HCT116 (cell line): ENCODE results near the gene INSYN2A. TPM values are rescaled to one million over a fixed set of nuclear protein-coding genes. Genes with fewer than 3 reads are reported as not detected.

Experiments used
- ATAC-seq: fragments of 200-7000 bp; cut with Tn5 transposase; 2 replicates; pipeline ENCODE4 v1.9.1; 2020; ENCODE audit warnings: mild to moderate bottlenecking, moderate library complexity
- BruUV-seq: library from RNA; stranded (reverse); fragments of 400-500 nt; replicated peaks from 2 replicates; lab custom pipeline; 2021; lab: Mats Ljungman, UMichigan
- CTCF ChIA-PET: fragments of 300-600 bp; sonication (Branson Sonifier 250); formaldehyde crosslinking; loops from one replicate; lab custom pipeline; 2021; ENCODE audit warnings: antibody characterized with exemption; lab: Charles Lee
- POLR2A ChIA-PET: fragments of 300-600, 350-600 bp; sonication (Branson Sonifier 250); formaldehyde crosslinking; loops from one replicate; lab custom pipeline; 2021; ENCODE audit warnings: antibody characterized with exemption; lab: Charles Lee
- RAD21 ChIA-PET, 2 experiments: fragments of 300-600 bp; sonication (Branson Sonifier 250); formaldehyde crosslinking; loops; one replicate each; lab custom pipeline; 2023; ENCODE audit warnings: low total read pairs in 2 of 2; ENCODE audit not compliant: uncharacterized antibody in 2 of 2, unreplicated experiment in 2 of 2, low non-redundant PET in 1 of 2; lab: Charles Lee
- DNase-seq: peaks from one replicate; pipeline ENCODE4 v3.0.0-alpha.2; 2010; ENCODE audit warnings: low read depth, low spot score
- H2AFZ ChIP-seq: fragments of 200-600 bp; shearing (Covaris generic), sonication (generic); 2 replicates; pipeline ENCODE4 v1.6.1; 2017; ENCODE audit warnings: low read depth, mixed run types, mixed read lengths, antibody characterized with exemption, low read length; ENCODE audit not compliant: poor library complexity, severe bottlenecking
- H3K27ac ChIP-seq: 2 replicates; pipeline ENCODE4 v1.5.1; 2012; ENCODE audit warnings: low read depth, low read length
- H3K27me3 ChIP-seq: fragments of 200-600 bp; sonication (generic); 2 replicates; pipeline ENCODE4 v1.6.1; 2016; ENCODE audit warnings: mixed run types, low read length, mixed read lengths; ENCODE audit not compliant: insufficient read depth
- H3K36me3 ChIP-seq, 2 experiments: fragments of 200-500 bp in 1 of 2; fragments of 200-600 bp in 1 of 2; sonication (Bioruptor generic) in 1 of 2; sonication (generic) in 1 of 2; 2 replicates each; pipeline versions ENCODE4 v1.5.1 to v1.6.1; 2014 to 2016; ENCODE audit warnings: low read length in 2 of 2, inconsistent platforms in 1 of 2, mixed read lengths in 1 of 2, mixed run types in 1 of 2; ENCODE audit not compliant: insufficient read depth in 2 of 2, control insufficient read depth in 1 of 2
- H3K4me1 ChIP-seq, 2 experiments: fragments of 200-600 bp in 1 of 2; sonication (generic) in 1 of 2; 2 replicates each; pipeline versions ENCODE4 v1.5.1 to v1.6.1; 2012 to 2017; ENCODE audit warnings: low read length in 2 of 2, inconsistent platforms in 1 of 2, mild to moderate bottlenecking in 1 of 2, mixed read lengths in 1 of 2, mixed run types in 1 of 2, moderate library complexity in 1 of 2; ENCODE audit not compliant: insufficient read depth in 2 of 2, control insufficient read depth in 1 of 2
- H3K4me2 ChIP-seq: fragments of 200-600 bp; sonication (generic); 2 replicates; pipeline ENCODE4 v1.6.1; 2017; ENCODE audit warnings: mixed run types, low read length, mixed read lengths
- H3K4me3 ChIP-seq, 2 experiments: fragments of 200-600 bp in 1 of 2; sonication (generic) in 1 of 2; replicated peaks in 1 of 2; 2 replicates each; pipeline ENCODE4 v1.5.1; 2011 to 2016; ENCODE audit warnings: low read length in 2 of 2, control low read depth in 1 of 2, low read depth in 1 of 2, mild to moderate bottlenecking in 1 of 2, mixed read lengths in 1 of 2, mixed run types in 1 of 2
- H3K79me2 ChIP-seq: fragments of 200-600 bp; sonication (generic); 2 replicates; pipeline ENCODE4 v1.6.1; 2017; ENCODE audit warnings: mild to moderate bottlenecking, mixed run types, low read length, moderate library complexity, mixed read lengths; ENCODE audit not compliant: insufficient read depth
- H3K9ac ChIP-seq: fragments of 200-600 bp; sonication (generic); 2 replicates; pipeline ENCODE4 v1.6.1; 2016; ENCODE audit warnings: low read length, mixed read lengths
- H3K9me2 ChIP-seq: fragments of 200-600 bp; sonication (generic), shearing (Covaris generic); 2 replicates; pipeline ENCODE4 v1.6.1; 2017; ENCODE audit warnings: mixed run types, mild to moderate bottlenecking, moderate library complexity; ENCODE audit not compliant: insufficient read depth
- H3K9me3 ChIP-seq, 2 experiments: fragments of 200-500 bp in 1 of 2; fragments of 200-600 bp in 1 of 2; sonication (Bioruptor generic) in 1 of 2; sonication (generic) in 1 of 2; 2 replicates each; pipeline ENCODE4 v1.6.1; 2014 to 2017; ENCODE audit warnings: low read length in 2 of 2, mixed read lengths in 2 of 2, inconsistent platforms in 1 of 2, low read depth in 1 of 2, mild to moderate bottlenecking in 1 of 2, mixed run types in 1 of 2, moderate library complexity in 1 of 2; ENCODE audit not compliant: control insufficient read depth in 1 of 2, insufficient read depth in 1 of 2
- H4K20me1 ChIP-seq: fragments of 200-600 bp; sonication (generic), shearing (Covaris generic); 2 replicates; pipeline ENCODE4 v1.6.1; 2017; ENCODE audit warnings: mixed run types, mild to moderate bottlenecking, moderate library complexity; ENCODE audit not compliant: insufficient read depth
- CBX3 ChIP-seq: IDR thresholded peaks from 2 replicates; pipeline ENCODE4 v1.6.1; 2012; ENCODE audit warnings: low read depth
- CEBPB ChIP-seq: IDR thresholded peaks from 2 replicates; pipeline ENCODE4 v1.6.1; 2012; ENCODE audit warnings: low read depth
- EGR1 ChIP-seq: IDR thresholded peaks from 2 replicates; pipeline ENCODE4 v1.6.1; 2012; ENCODE audit warnings: low read depth
- ELF1 ChIP-seq: IDR thresholded peaks from 2 replicates; pipeline ENCODE4 v1.6.1; 2012; ENCODE audit warnings: low read depth, borderline replicate concordance
- EZH2 ChIP-seq: fragments of 200-600 bp; sonication (generic); IDR thresholded peaks from 2 replicates; pipeline ENCODE4 v1.6.1; 2017; ENCODE audit warnings: antibody characterized with exemption, mixed run types
- EZH2phosphoT487 ChIP-seq: fragments of 200-600 bp; IDR thresholded peaks from 2 replicates; pipeline ENCODE4 v1.6.1; 2018; ENCODE audit warnings: antibody characterized with exemption, borderline replicate concordance
- FOSL1 ChIP-seq: IDR thresholded peaks from 2 replicates; pipeline ENCODE4 v1.6.1; 2012; ENCODE audit warnings: low read depth
- JUND ChIP-seq: IDR thresholded peaks from 2 replicates; pipeline ENCODE4 v1.6.1; 2012
- POLR2A ChIP-seq: IDR thresholded peaks from 2 replicates; pipeline ENCODE4 v1.7.0; 2011; ENCODE audit warnings: borderline replicate concordance; ENCODE audit not compliant: insufficient read depth, insufficient read length; ENCODE audit errors: extremely low read depth
- POLR2AphosphoS5 ChIP-seq: IDR thresholded peaks from 2 replicates; pipeline ENCODE4 v1.6.1; 2011; ENCODE audit warnings: mild to moderate bottlenecking, low read depth, low read length, moderate library complexity
- REST ChIP-seq: IDR thresholded peaks from 2 replicates; pipeline ENCODE4 v1.6.1; 2012; ENCODE audit warnings: low read depth
- SP1 ChIP-seq: IDR thresholded peaks from 2 replicates; pipeline ENCODE4 v1.6.1; 2012; ENCODE audit warnings: low read depth
- SRF ChIP-seq: IDR thresholded peaks from 2 replicates; pipeline ENCODE4 v1.6.1; 2012; ENCODE audit warnings: low read depth
- TCF7L2 ChIP-seq: IDR thresholded peaks from 2 replicates; pipeline ENCODE4 v1.7.0; 2011; ENCODE audit warnings: borderline replicate concordance, inconsistent platforms; ENCODE audit not compliant: insufficient read depth, insufficient read length; ENCODE audit errors: extremely low read depth
- YY1 ChIP-seq: IDR thresholded peaks from 2 replicates; pipeline ENCODE4 v1.6.1; 2011; ENCODE audit warnings: low read length, low read depth, moderate library complexity, mild to moderate bottlenecking; ENCODE audit not compliant: insufficient replicate concordance; ENCODE audit errors: extremely low read depth
- ZNF274 ChIP-seq: fragments of 200-500 bp; sonication (Bioruptor generic); IDR thresholded peaks from 2 replicates; pipeline ENCODE4 v1.6.1; 2014; ENCODE audit warnings: mild to moderate bottlenecking, low read depth, low read length, inconsistent platforms
- intact Hi-C: fragments of 100-400 bp; cut with micrococcal nuclease; formaldehyde crosslinking; loops from 2 replicates; pipeline ENCODE4 v1.10.0; 2022
- total RNA-seq: library from RNA; stranded (reverse); gene quantifications from one replicate; pipeline ENCODE4 v1.2.1, GENCODE V29; 2021; ENCODE audit not compliant: unreplicated experiment
- TF ChIP-seq, protein P1 (sequence below): IDR thresholded peaks from 2 replicates; pipeline ENCODE4 v1.6.1; 2011; ENCODE audit warnings: mild to moderate bottlenecking, low read length, moderate library complexity; ENCODE audit not compliant: insufficient replicate concordance; ENCODE audit errors: extremely low read depth
- TF ChIP-seq, protein P2 (sequence below): IDR thresholded peaks from 2 replicates; pipeline ENCODE4 v1.6.1; 2012
- TF ChIP-seq, protein P3 (sequence below), 3 experiments: fragments of 200-600 bp in 1 of 3; sonication (generic) in 1 of 3; IDR thresholded peaks in 2 of 3; conservative IDR thresholded peaks in 1 of 3; 2 replicates each; pipeline ENCODE4 v1.5.1; 2012 to 2017; ENCODE audit warnings: low read depth in 2 of 3, low read length in 2 of 3, antibody characterized with exemption in 1 of 3, borderline replicate concordance in 1 of 3, control low read depth in 1 of 3, mild to moderate bottlenecking in 1 of 3, mixed read lengths in 1 of 3, mixed run types in 1 of 3, moderate library complexity in 1 of 3; ENCODE audit not compliant: insufficient read depth in 1 of 3
- TF ChIP-seq, protein P4 (sequence below): IDR thresholded peaks from 2 replicates; pipeline ENCODE4 v1.6.1; 2012

Gene INSYN2A
- total RNA-seq, 1 experiment from 2014 or later = not detected

- ATAC-seq = no peak
Observed at GRCh38 chr10:127157089-127157488, 39.3 kb downstream of the INSYN2A start.

More at GRCh38 chr10:127157089-127157488, 39.3 kb downstream of the INSYN2A start:
- H3K9me3 ChIP-seq = no peaks in the 10 kb centered on the region
- ChIA-PET CTCF (no interaction called here), RAD21 (no interaction called here), POLR2A (no interaction called here)
- no peaks in the 10 kb centered on the region for H3K4me1 ChIP-seq
- H3K9ac ChIP-seq = no peak overlapping the region
- H4K20me1 ChIP-seq = peaks cover 4% of the 10 kb centered on the region; the same call in 1 of the 2 replicates
- TF ChIP-seq, protein P1, sequence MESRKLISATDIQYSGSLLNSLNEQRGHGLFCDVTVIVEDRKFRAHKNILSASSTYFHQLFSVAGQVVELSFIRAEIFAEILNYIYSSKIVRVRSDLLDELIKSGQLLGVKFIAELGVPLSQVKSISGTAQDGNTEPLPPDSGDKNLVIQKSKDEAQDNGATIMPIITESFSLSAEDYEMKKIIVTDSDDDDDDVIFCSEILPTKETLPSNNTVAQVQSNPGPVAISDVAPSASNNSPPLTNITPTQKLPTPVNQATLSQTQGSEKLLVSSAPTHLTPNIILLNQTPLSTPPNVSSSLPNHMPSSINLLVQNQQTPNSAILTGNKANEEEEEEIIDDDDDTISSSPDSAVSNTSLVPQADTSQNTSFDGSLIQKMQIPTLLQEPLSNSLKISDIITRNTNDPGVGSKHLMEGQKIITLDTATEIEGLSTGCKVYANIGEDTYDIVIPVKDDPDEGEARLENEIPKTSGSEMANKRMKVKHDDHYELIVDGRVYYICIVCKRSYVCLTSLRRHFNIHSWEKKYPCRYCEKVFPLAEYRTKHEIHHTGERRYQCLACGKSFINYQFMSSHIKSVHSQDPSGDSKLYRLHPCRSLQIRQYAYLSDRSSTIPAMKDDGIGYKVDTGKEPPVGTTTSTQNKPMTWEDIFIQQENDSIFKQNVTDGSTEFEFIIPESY = no peak
- TF ChIP-seq CBX3 = no peak
- TF ChIP-seq POLR2A = no peak
- no peak for TF ChIP-seq FOSL1
- TF ChIP-seq JUND = no peak
- TF ChIP-seq POLR2AphosphoS5 = no peak
- TF ChIP-seq YY1 = no peak
- TF ChIP-seq CEBPB = no peak
- TF ChIP-seq SRF = no peak
- TF ChIP-seq, protein P2, sequence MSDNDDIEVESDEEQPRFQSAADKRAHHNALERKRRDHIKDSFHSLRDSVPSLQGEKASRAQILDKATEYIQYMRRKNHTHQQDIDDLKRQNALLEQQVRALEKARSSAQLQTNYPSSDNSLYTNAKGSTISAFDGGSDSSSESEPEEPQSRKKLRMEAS = no peak
- TF ChIP-seq ELF1 = no peak
- TF ChIP-seq SP1 = no peak
- TF ChIP-seq, protein P3, sequence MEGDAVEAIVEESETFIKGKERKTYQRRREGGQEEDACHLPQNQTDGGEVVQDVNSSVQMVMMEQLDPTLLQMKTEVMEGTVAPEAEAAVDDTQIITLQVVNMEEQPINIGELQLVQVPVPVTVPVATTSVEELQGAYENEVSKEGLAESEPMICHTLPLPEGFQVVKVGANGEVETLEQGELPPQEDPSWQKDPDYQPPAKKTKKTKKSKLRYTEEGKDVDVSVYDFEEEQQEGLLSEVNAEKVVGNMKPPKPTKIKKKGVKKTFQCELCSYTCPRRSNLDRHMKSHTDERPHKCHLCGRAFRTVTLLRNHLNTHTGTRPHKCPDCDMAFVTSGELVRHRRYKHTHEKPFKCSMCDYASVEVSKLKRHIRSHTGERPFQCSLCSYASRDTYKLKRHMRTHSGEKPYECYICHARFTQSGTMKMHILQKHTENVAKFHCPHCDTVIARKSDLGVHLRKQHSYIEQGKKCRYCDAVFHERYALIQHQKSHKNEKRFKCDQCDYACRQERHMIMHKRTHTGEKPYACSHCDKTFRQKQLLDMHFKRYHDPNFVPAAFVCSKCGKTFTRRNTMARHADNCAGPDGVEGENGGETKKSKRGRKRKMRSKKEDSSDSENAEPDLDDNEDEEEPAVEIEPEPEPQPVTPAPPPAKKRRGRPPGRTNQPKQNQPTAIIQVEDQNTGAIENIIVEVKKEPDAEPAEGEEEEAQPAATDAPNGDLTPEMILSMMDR (IDR thresholded peaks at IDR 0.05 in 2 of 3, conservative IDR thresholded peaks at IDR 0.05 in 1 of 3; ENCODE audit: borderline replicate concordance in 1 of 3, insufficient read depth in 1 of 3, low read depth in 2 of 3, low read length in 2 of 3) = no peak
- TF ChIP-seq EZH2phosphoT487 = no peak
- TF ChIP-seq, protein P4, sequence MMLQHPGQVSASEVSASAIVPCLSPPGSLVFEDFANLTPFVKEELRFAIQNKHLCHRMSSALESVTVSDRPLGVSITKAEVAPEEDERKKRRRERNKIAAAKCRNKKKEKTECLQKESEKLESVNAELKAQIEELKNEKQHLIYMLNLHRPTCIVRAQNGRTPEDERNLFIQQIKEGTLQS = no peak
- no peak for TF ChIP-seq ZNF274
- no peak for TF ChIP-seq EZH2
- no peak for TF ChIP-seq REST
- TF ChIP-seq TCF7L2 = no peak
- no peak for TF ChIP-seq EGR1
- no peak overlapping the region for H2AFZ ChIP-seq
- intact Hi-C loops = no loop called here
- no peaks in the 10 kb centered on the region for H3K27me3 ChIP-seq
- BruUV-seq = no TSS peak
- DNase-seq = no peak
- no peak overlapping the region for H3K4me3 ChIP-seq
- no peaks in the 10 kb centered on the region for H3K36me3 ChIP-seq
- no peak overlapping the region for H3K27ac ChIP-seq
- no peak overlapping the region for H3K4me2 ChIP-seq
- no peaks in the 10 kb centered on the region for H3K79me2 ChIP-seq
- H3K9me2 ChIP-seq = no peaks in the 10 kb centered on the region
